ENCODE results near the gene FGFRL1. TPM values are rescaled to one million over a fixed set of nuclear protein-coding genes. Genes with fewer than 3 reads are reported as not detected.

FGFRL1 gene
- total and polyA plus RNA-seq, 2 of the 13 experiments (the other 11 are each of a cell fraction or from before 2014, with no cell fraction given) = 19.1 to 30.6 TPM

GRCh38 chr4:993111-994029, 18.1 kb upstream of the FGFRL1 start, which contains the start of gene SLC26A1 (continued):
- TF ChIP-seq ARID3A (IDR thresholded peaks at IDR 0.05; ENCODE audit: low read depth, low read length) = no peak; the same call in 1 of the 2 replicates
- no peak; the same call in 1 of the 2 replicates for TF ChIP-seq ETV5 (CRISPR knock-in tag; IDR thresholded peaks at IDR 0.05; ENCODE audit: borderline replicate concordance)
- no peak for TF ChIP-seq PBX3 (CRISPR knock-in tag; IDR thresholded peaks at IDR 0.05; ENCODE audit: borderline replicate concordance)
- no peak for TF ChIP-seq ZNF781 (CRISPR knock-in tag; IDR thresholded peaks at IDR 0.05; ENCODE audit: borderline replicate concordance, not compliant biosample characterization)
- no peak for TF ChIP-seq NFRKB (IDR thresholded peaks at IDR 0.05)
- peak; percentile 75; the same call in 1 of the 2 replicates for TF ChIP-seq ZNF543 (CRISPR knock-in tag; IDR thresholded peaks at IDR 0.05)
- 0 out of 2 replicates have a peak, but pooled peaks have one; percentile 45 for TF ChIP-seq ZNF550 (CRISPR knock-in tag; IDR thresholded peaks at IDR 0.05; ENCODE audit: borderline replicate concordance)
- TF ChIP-seq SYNCRIP (IDR thresholded peaks at IDR 0.05; ENCODE audit: insufficient read depth, low read depth, low read length) = no peak
- TF ChIP-seq, protein P1, sequence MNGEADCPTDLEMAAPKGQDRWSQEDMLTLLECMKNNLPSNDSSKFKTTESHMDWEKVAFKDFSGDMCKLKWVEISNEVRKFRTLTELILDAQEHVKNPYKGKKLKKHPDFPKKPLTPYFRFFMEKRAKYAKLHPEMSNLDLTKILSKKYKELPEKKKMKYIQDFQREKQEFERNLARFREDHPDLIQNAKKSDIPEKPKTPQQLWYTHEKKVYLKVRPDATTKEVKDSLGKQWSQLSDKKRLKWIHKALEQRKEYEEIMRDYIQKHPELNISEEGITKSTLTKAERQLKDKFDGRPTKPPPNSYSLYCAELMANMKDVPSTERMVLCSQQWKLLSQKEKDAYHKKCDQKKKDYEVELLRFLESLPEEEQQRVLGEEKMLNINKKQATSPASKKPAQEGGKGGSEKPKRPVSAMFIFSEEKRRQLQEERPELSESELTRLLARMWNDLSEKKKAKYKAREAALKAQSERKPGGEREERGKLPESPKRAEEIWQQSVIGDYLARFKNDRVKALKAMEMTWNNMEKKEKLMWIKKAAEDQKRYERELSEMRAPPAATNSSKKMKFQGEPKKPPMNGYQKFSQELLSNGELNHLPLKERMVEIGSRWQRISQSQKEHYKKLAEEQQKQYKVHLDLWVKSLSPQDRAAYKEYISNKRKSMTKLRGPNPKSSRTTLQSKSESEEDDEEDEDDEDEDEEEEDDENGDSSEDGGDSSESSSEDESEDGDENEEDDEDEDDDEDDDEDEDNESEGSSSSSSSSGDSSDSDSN (CRISPR knock-in tag; IDR thresholded peaks at IDR 0.05) = peak; percentile 86; the same call in 1 of the 2 replicates
- 0 out of 2 replicates have a peak, but pooled peaks have one; percentile 14 for TF ChIP-seq ZNF430 (CRISPR knock-in tag; IDR thresholded peaks at IDR 0.05)
- no peak for TF ChIP-seq ZNF597 (CRISPR knock-in tag; IDR thresholded peaks at IDR 0.05)
- TF ChIP-seq ERF (CRISPR knock-in tag; IDR thresholded peaks at IDR 0.05) = peak; percentile 29; the same call in 1 of the 2 replicates
- no peak for TF ChIP-seq ZNF562 (CRISPR knock-in tag; IDR thresholded peaks at IDR 0.05; ENCODE audit: borderline replicate concordance)
- TF ChIP-seq MBD4 (IDR thresholded peaks at IDR 0.05; ENCODE audit: borderline replicate concordance, low read length) = no peak
- no peak for TF ChIP-seq E2F5 (CRISPR knock-in tag; conservative IDR thresholded peaks at IDR 0.05)
- TF ChIP-seq HNF4G (IDR thresholded peaks at IDR 0.05; ENCODE audit: borderline replicate concordance, low read depth, low read length) = peak; percentile 73; the same call in 1 of the 2 replicates
- peak; percentile 39; the same call in 1 of the 2 replicates for TF ChIP-seq HNF4G (CRISPR knock-in tag; IDR thresholded peaks at IDR 0.05; ENCODE audit: borderline replicate concordance, low read depth)
- no peak for TF ChIP-seq ZNF850 (CRISPR knock-in tag; conservative IDR thresholded peaks at IDR 0.05)
- peak; percentile 42 for TF ChIP-seq TBL1XR1 (IDR thresholded peaks at IDR 0.05; ENCODE audit: borderline replicate concordance, low read length, partially characterized antibody)
- TF ChIP-seq POLR2A (IDR thresholded peaks at IDR 0.05; ENCODE audit: insufficient read depth in 1 of 2, low read depth in 2 of 2, low read length in 2 of 2) = peak in 1 of 2 experiments; percentile 72; a peak in 2 of 4 replicates
- no peak for TF ChIP-seq HOXA5 (CRISPR knock-in tag; IDR thresholded peaks at IDR 0.05)
- peak; percentile 44; the same call in 1 of the 2 replicates for TF ChIP-seq TOPORS (CRISPR knock-in tag; IDR thresholded peaks at IDR 0.05)

Measured in HepG2 (cell line).